Hippocampal formation (tissue), 2 donors: ENCODE results near the gene CPXM1.

Experiments used
- DNase-seq, 2 donors: peaks; one replicate each; lab custom pipeline; 2025; lab: John Stamatoyannopoulos, UW

The CPXM1 gene

DNA sequence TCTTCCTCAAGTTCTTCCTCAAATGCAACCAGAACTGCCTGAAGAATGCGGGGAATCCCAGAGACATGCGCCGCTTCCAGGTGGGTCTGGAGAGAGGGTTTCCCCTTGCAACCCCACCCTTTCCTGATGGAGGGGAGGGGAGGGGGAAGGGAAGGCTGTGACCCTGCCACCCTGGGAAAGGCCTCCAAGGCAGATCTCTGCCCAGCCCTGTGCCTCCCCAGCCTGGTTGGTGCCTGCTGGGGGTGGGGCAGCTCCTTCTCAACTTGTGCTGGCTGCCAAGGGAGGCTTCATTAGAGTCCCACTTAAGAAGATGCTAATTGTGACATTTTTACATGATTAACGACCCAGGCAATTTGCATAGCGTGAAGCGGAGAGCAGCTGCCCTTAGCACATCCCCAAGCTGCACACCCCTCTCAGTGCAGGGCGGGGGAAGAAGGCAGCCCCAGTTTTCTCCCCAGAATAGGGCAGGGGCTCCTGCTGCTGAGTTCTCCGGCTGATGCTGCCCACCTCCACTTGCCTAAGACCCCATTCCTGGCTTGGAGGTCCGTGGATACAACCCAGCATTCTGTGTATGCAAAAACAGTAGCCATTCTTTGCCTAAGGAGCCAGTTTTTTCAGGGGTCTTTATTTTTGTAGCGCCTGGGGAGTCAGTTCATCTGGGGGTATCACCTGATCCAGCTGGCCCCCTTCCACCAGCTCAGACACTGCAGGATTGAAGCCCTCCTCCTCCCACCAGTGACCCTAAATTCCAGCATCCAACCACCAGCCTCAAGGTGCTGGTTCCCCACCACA lies 51.7 kb downstream of the CPXM1 start:
- DNase-seq: no peak

DNA sequence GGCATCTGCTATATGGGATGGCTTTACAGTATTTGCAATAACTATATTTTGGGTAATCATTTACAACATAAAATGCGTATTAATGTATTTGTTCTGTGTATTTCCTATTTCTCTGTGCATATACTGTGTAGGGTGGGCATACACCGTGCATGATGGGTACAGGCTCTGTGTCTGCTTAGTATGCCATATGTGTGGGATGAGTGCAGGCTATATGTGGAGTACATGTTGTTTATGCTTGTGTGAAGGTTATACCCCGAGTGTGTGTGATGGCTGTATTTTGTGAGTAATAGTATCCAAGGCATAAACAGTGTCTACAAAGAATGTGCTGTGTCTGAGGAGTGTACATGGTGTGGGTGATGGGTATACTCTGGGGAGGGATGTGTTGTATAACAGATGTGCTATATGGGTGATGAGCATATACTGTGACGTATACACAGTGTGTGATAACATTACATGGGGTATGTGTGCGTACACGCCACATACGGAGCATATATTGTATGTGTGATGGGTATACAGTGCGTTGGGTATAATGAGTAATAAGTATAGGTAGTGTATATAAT lies 52.7 kb downstream of the CPXM1 start:
- DNase-seq: no peak

DNA sequence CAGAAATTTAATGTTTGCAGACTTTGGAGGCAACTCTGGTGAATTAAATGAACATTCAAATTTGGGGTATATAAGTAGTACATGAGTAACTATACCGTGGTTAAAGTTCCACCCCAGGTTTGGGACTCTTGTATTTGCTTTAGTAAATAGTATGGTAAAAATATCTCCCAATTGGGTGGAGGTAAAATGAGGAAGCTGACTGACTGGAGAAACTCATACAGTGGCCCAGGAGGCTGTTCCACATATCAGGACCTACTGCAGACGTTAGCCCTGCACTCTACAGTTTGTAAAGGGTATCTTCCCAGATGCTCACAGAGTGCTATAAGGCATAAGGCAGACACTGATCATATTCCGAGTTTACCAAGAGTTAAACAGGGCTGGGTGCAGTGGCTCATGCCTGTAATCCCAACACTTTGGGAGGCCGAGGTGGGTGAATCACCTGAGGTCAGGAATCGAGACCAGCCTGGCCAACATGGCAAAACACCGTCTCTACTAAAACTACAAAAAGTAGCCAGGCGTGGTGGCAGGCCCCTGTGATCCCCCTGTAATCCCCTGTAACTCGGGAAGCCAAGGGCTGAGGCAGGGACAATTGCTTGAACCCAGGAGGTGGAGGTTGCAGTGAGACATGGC lies 53.7 kb downstream of the CPXM1 start:
- no peak for DNase-seq

- no peak for DNase-seq
Observed at GRCh38 chr20:2745936-2746635, 54.3 kb downstream of the CPXM1 start.

DNA sequence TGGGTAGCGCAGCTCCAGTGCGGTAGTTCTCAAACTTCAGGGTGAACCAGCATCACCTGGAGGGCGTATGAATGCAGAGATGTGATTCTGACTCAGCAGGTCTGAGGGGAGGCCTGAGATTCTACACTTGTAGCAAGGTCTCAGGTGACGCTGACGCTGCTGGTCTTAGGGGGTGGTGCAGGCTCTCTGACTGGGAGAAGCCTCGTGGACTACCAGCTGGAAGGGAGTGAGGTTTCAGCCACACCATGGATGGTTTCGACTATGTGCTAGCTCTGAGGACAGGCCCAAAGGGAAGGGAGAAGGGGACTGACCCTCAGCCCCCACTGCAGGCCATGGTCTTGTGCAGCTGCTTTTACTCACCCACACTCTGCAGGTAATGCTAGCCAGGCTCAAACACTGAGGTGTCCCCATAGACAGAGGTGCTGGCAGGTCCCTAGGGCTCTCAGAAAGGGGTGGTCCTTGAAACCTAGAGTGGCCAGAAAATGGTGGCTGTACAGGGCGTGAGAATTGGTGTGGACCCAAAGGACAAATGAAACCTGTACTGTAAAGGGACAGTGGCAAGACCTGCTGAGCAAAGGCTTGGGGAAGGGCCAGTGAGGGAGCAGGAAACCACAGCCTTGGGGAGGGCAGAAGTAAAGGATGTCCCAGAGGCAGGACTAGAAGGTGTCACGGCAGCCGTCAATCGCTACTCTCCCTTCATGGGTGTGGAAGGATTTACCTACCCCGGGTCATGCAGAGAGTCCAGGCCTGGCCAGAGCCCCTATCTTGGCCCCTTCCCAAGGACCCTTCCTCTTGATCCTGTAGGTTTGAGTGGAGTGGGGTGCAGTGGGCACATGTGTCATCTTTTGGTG lies 55.1 kb downstream of the CPXM1 start:
- DNase-seq: no peak
